ENCODE data around the gene MNX1. TPM values are rescaled to one million over a fixed set of nuclear protein-coding genes. Genes with fewer than 3 reads are reported as not detected.

MNX1 gene
- total and polyA plus RNA-seq, 2 donors (not counting 1 experiment from before 2014, with no cell fraction given), result not detected

DNA sequence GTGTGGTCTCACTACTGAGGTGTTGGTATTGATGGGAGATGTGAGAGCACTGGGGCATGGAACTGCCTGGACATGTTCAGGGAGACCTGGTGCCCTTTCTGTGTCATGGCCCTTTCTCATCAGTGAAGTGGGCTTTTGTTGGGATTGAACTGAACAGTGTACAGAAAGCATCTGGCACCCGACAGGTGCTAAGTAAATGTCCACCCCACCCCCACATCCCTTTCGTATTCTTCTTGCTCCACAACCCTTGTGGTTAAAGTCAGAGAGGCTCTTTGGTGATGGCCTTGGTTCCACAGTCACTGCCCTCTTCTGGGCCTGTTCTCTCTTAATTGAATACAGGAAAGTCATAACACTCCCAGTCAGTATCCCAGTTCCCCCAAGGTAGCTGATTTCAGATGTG is 55.5 kb downstream of the MNX1 start:
- Histone ChIP-seq H3K9me3 (ENCODE audit: control insufficient read depth, insufficient read depth, low read depth, low read length) (no peaks in the 10 kb centered on the region), H3K27ac (ENCODE audit: insufficient read depth, low read length) (no peak overlapping the region), H3K79me2 (ENCODE audit: control insufficient read depth, insufficient read depth, low read length) (peaks cover 54% of the 10 kb centered on the region), H2AFZ (ENCODE audit: low read length) (no peak overlapping the region), H3K4me1 (ENCODE audit: control insufficient read depth, extremely low read depth, insufficient read depth, low read length) (no peaks in the 10 kb centered on the region), H3K36me3 (ENCODE audit: control insufficient read depth, insufficient read depth, low read length) (peaks cover 23% of the 10 kb centered on the region), H3K4me3 (replicated peaks in 1 of 4; ENCODE audit: control extremely low read depth in 1 of 4, insufficient read depth in 1 of 4, low read depth in 3 of 4, low read length in 4 of 4) (no peak overlapping the region), H3K9ac (ENCODE audit: insufficient read depth, low read length) (no peak overlapping the region), H3K4me2 (ENCODE audit: extremely low read depth, insufficient read depth, low read length) (no peak overlapping the region), H4K20me1 (ENCODE audit: control insufficient read depth, extremely low read depth, insufficient read depth, low read length) (no peaks in the 10 kb centered on the region), H3K27me3 (ENCODE audit: control insufficient read depth, insufficient read depth, low read length) (no peaks in the 10 kb centered on the region)
- TF ChIP-seq, protein P1, sequence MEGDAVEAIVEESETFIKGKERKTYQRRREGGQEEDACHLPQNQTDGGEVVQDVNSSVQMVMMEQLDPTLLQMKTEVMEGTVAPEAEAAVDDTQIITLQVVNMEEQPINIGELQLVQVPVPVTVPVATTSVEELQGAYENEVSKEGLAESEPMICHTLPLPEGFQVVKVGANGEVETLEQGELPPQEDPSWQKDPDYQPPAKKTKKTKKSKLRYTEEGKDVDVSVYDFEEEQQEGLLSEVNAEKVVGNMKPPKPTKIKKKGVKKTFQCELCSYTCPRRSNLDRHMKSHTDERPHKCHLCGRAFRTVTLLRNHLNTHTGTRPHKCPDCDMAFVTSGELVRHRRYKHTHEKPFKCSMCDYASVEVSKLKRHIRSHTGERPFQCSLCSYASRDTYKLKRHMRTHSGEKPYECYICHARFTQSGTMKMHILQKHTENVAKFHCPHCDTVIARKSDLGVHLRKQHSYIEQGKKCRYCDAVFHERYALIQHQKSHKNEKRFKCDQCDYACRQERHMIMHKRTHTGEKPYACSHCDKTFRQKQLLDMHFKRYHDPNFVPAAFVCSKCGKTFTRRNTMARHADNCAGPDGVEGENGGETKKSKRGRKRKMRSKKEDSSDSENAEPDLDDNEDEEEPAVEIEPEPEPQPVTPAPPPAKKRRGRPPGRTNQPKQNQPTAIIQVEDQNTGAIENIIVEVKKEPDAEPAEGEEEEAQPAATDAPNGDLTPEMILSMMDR (conservative IDR thresholded peaks at IDR 0.05 in 1 of 2, IDR thresholded peaks at IDR 0.05 in 1 of 2; ENCODE audit: low read depth in 1 of 2, low read length in 2 of 2), result no peak
- TF ChIP-seq EZH2 (IDR thresholded peaks at IDR 0.05; ENCODE audit: low read length, missing control alignments), result no peak
- DNase-seq (ENCODE audit: low read depth in 2 of 2), result no peak

Other genes starting within 250 kb of the MNX1 start
- 35.4 and 41.6 TPM in 2 replicates for gene LMBR1, start 117.5 kb downstream of the MNX1 start, total RNA-seq
- 30.1 and 30.8 TPM in 2 replicates for gene LMBR1, start 117.5 kb downstream of the MNX1 start, polyA plus RNA-seq
- gene NOM1, start 61.0 kb downstream of the MNX1 start, total RNA-seq, result 13.9 and 14.9 TPM in 2 replicates
- 5.6 and 8.7 TPM in 2 replicates for gene NOM1, start 61.0 kb downstream of the MNX1 start, polyA plus RNA-seq
- gene UBE3C, start 128.3 kb upstream of the MNX1 start, total RNA-seq, result 75.5 and 91.0 TPM in 2 replicates
- 76.2 and 76.3 TPM in 2 replicates for gene UBE3C, start 128.3 kb upstream of the MNX1 start, polyA plus RNA-seq

Data from fibroblast of lung (primary cell).